HUES6 (cell line): ENCODE measurements around the gene TOM1L2.
A peak's percentile ranks its signal among the peaks of the same experiment; 100 is the strongest.
"Not testable (repeated sequence)": the region's sequence is repeated elsewhere in the genome, so short reads cannot be mapped to it uniquely, and the experiment has no call there.

Source experiments
- H3K27ac ChIP-seq: 2 replicates; pipeline ENCODE4 v1.7.0; 2013; ENCODE audit warnings: low read depth, mild to moderate bottlenecking, low read length, inconsistent platforms
- H3K27me3 ChIP-seq: 2 replicates; pipeline ENCODE4 v1.6.1; 2013; ENCODE audit warnings: low read length; ENCODE audit not compliant: control insufficient read depth, insufficient read depth
- H3K36me3 ChIP-seq: 2 replicates; pipeline ENCODE4 v1.6.1; 2013; ENCODE audit warnings: low read length; ENCODE audit not compliant: control insufficient read depth, insufficient read depth
- H3K4me1 ChIP-seq: 2 replicates; pipeline ENCODE4 v1.6.1; 2013; ENCODE audit warnings: low read length; ENCODE audit not compliant: control insufficient read depth, insufficient read depth
- H3K4me3 ChIP-seq: 2 replicates; pipeline ENCODE4 v1.5.1; 2013; ENCODE audit warnings: low read depth, low read length
- H3K9ac ChIP-seq: one replicate; pipeline ENCODE4 v1.6.1; 2013; ENCODE audit warnings: mild to moderate bottlenecking, low read length
- H3K9me3 ChIP-seq: 2 replicates; pipeline ENCODE4 v1.6.1; 2013; ENCODE audit warnings: low read depth, low read length; ENCODE audit not compliant: control insufficient read depth, insufficient read depth

Gene TOM1L2

GRCh38 chr17:18008496-18009268 lies 36.5 kb upstream of the TOM1L2 start:
- H3K4me1 ChIP-seq, result peaks cover 5% of the 10 kb centered on the region; the same call in 1 of the 2 replicates
- H3K9ac ChIP-seq, result no peak overlapping the region
- H3K4me3 ChIP-seq, result no peak overlapping the region
- no peaks in the 10 kb centered on the region for H3K36me3 ChIP-seq
- no peak overlapping the region for H3K27ac ChIP-seq
- 0 out of 2 replicates have a peak, but pooled peaks cover 3% of the 10 kb centered on the region for H3K27me3 ChIP-seq
- no peaks in the 10 kb centered on the region for H3K9me3 ChIP-seq

- peak overlapping the region; percentile 22; the same call in 1 of the 2 replicates for H3K4me3 ChIP-seq
- H3K27me3 ChIP-seq, result 0 out of 2 replicates have a peak, but pooled peaks cover 3% of the 10 kb centered on the region
- H3K9ac ChIP-seq, result no peak overlapping the region
- H3K36me3 ChIP-seq, result no peaks in the 10 kb centered on the region
- H3K9me3 ChIP-seq, result no peaks in the 10 kb centered on the region
- no peak overlapping the region for H3K27ac ChIP-seq
- H3K4me1 ChIP-seq, result peaks cover 5% of the 10 kb centered on the region; the same call in 1 of the 2 replicates
These were observed 34.5 kb upstream of the TOM1L2 start for GRCh38 chr17:18006495-18007239.

- no peaks in the 10 kb centered on the region for H3K9me3 ChIP-seq
- 0 out of 2 replicates have a peak, but pooled peaks cover 3% of the 10 kb centered on the region for H3K27me3 ChIP-seq
- H3K4me1 ChIP-seq, result peaks cover 5% of the 10 kb centered on the region; the same call in 1 of the 2 replicates
- no peak overlapping the region for H3K9ac ChIP-seq
- H3K4me3 ChIP-seq, result no peak overlapping the region
- H3K27ac ChIP-seq, result no peak overlapping the region
- H3K36me3 ChIP-seq, result no peaks in the 10 kb centered on the region
These were observed 33.3 kb upstream of the TOM1L2 start for GRCh38 chr17:18005496-18005895.

- Histone ChIP-seq H3K9me3 (no peaks in the 10 kb centered on the region), H3K36me3 (no peaks in the 10 kb centered on the region), H3K27me3 (0 out of 2 replicates have a peak, but pooled peaks cover 3% of the 10 kb centered on the region), H3K4me3 (no peak overlapping the region), H3K27ac (no peak overlapping the region), H3K9ac (no peak overlapping the region), H3K4me1 (peaks cover 5% of the 10 kb centered on the region; the same call in 1 of the 2 replicates)
These were observed 32.7 kb upstream of the TOM1L2 start for GRCh38 chr17:18004884-18005305.

- Histone ChIP-seq H3K27me3 (0 out of 2 replicates have a peak, but pooled peaks cover 3% of the 10 kb centered on the region), H3K4me1 (peaks cover 5% of the 10 kb centered on the region; the same call in 1 of the 2 replicates), H3K27ac (no peak overlapping the region), H3K9me3 (no peaks in the 10 kb centered on the region), H3K36me3 (no peaks in the 10 kb centered on the region), H3K4me3 (no peak overlapping the region), H3K9ac (no peak overlapping the region)
These were observed 32.1 kb upstream of the TOM1L2 start for GRCh38 chr17:18004345-18004744.

GRCh38 chr17:18002171-18002570 lies 30.0 kb upstream of the TOM1L2 start:
- Histone ChIP-seq H3K9me3 (no peaks in the 10 kb centered on the region), H3K9ac (no peak overlapping the region), H3K27ac (no peak overlapping the region), H3K36me3 (no peaks in the 10 kb centered on the region), H3K27me3 (0 out of 2 replicates have a peak, but pooled peaks cover 3% of the 10 kb centered on the region), H3K4me3 (no peak overlapping the region), H3K4me1 (peaks cover 5% of the 10 kb centered on the region; the same call in 1 of the 2 replicates)

GRCh38 chr17:18000030-18000408 lies 27.8 kb upstream of the TOM1L2 start:
- H3K4me3 ChIP-seq, result no peak overlapping the region
- no peak overlapping the region for H3K27ac ChIP-seq
- no peaks in the 10 kb centered on the region for H3K9me3 ChIP-seq
- no peaks in the 10 kb centered on the region for H3K27me3 ChIP-seq
- no peak overlapping the region for H3K9ac ChIP-seq
- H3K4me1 ChIP-seq, result no peaks in the 10 kb centered on the region
- H3K36me3 ChIP-seq, result no peaks in the 10 kb centered on the region

GRCh38 chr17:17999364-18000029 lies 27.3 kb upstream of the TOM1L2 start:
- Histone ChIP-seq H3K4me1 (peaks cover 2% of the 10 kb centered on the region; the same call in 1 of the 2 replicates), H3K36me3 (no peaks in the 10 kb centered on the region), H3K27ac (no peak overlapping the region), H3K4me3 (no peak overlapping the region), H3K9me3 (no peaks in the 10 kb centered on the region), H3K27me3 (no peaks in the 10 kb centered on the region), H3K9ac (no peak overlapping the region)

GRCh38 chr17:17998934-17999333 lies 26.7 kb upstream of the TOM1L2 start:
- Histone ChIP-seq H3K9me3 (no peaks in the 10 kb centered on the region), H3K27ac (no peak overlapping the region), H3K27me3 (no peaks in the 10 kb centered on the region), H3K9ac (no peak overlapping the region), H3K4me3 (no peak overlapping the region), H3K36me3 (no peaks in the 10 kb centered on the region), H3K4me1 (peaks cover 4% of the 10 kb centered on the region; the same call in 1 of the 2 replicates)

- not testable (repeated sequence) for H3K27me3 ChIP-seq, H3K9ac ChIP-seq, H3K36me3 ChIP-seq, H3K4me1 ChIP-seq, H3K27ac ChIP-seq, H3K9me3 ChIP-seq, H3K4me3 ChIP-seq
These were observed 23.7 kb upstream of the TOM1L2 start for GRCh38 chr17:17995887-17996286.
